Measurements from ENCODE around the gene EFCAB12.
"Not testable (repeated sequence)": the region's sequence is repeated elsewhere in the genome, so short reads cannot be mapped to it uniquely, and the experiment has no call there.

The EFCAB12 gene

DNA sequence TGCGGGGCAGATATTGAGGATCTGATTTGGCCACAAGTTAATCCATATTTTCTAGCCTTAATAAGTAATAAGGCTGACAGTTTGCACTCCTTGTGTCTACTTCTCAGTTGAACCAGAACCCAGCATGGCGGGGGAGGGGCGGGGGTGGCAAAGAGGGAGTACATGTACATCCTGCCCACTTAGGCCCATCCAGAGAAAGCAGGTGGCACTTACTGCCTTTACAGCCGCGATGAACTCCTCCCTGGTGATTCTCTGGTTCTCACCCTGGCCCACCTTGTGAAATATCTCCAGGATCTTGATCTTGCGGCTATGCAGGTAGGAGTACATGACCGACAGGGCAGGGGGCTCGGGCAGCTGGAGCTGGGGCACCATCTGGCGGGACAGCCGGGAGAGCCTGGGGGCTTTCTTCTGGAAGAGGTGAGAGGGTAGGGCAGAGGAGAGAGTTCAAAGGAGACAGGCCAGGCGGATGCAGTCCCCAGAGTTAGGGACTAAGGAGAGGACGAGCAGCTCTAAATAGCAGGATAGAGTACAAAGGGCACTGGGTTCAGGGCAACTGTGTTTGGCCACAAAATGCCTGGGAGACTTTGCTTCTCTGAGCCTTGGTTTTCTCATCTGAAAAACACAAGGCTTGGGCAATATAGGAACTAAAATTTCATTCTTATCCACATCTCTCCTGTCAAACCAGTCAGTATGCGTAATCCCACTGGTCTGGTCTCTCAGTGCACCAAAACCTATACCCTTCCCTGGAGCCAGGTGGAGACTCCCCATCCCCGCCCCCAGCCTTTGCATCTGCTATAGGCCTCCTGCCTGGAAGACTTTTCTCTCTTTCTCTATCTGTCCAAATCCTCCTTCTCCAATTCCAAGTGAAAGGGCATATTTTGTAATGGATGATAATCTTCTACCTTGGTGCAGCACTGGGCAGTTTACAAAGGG lies 10.1 kb downstream of the EFCAB12 start:
- DNase-seq: no peak

DNA sequence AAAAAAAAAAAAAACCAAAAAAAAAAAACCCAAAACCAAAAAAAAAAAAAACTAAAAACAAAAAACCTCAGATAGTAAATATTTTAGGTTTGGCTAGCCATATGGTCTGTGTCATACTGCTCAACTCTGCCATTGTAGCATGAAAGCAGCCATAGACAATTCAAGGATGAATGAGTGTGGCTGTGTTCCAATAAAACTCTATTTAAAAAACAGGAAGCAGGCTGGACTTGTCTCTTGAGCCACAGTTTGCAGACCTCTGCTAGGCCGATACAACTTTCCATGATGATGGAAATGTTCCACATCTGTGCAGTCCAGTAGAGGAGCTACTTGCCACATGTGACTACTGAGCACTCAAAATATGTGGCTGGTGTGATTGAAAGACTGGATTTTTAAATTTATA lies 11.1 kb downstream of the EFCAB12 start:
- no peak for DNase-seq

DNA sequence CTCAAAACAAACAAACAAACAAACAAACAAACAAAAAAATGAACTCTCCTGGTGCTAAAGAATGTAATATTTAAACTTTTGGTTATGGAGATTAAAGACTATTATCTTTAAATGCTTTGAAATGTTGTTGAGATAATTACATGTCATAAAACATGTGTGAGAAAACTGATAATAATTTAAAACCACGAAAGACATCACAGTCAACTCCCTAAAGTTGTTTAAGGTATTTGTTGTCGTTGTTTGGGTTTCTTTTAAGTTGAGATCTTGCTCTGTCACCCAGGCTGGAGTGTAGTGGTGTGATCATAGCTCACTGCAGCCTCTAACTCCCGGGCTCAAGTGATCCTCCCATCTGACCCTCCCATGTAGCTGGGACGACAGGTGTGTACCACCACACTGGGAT lies 12.0 kb downstream of the EFCAB12 start:
- DNase-seq: no peak

DNA sequence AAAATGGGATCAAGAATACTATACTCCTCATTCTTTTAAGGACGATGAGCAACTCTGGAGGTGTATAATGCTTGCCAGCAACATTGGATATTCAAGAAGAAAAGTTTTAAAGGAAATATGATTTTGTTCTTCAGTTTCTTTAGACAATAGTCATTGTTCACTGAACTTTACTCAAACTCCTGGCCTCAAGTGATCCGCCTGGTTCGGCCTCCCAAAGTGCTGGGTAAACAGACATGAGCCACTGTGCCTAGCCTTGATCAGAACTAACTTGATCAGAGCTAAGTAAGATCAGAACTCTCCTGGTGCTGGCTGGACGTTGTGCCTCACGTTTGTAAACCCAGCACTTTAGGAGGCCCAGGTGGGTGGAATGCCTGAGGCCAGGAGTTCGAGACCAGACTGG lies 12.6 kb downstream of the EFCAB12 start:
- DNase-seq: no peak

DNA sequence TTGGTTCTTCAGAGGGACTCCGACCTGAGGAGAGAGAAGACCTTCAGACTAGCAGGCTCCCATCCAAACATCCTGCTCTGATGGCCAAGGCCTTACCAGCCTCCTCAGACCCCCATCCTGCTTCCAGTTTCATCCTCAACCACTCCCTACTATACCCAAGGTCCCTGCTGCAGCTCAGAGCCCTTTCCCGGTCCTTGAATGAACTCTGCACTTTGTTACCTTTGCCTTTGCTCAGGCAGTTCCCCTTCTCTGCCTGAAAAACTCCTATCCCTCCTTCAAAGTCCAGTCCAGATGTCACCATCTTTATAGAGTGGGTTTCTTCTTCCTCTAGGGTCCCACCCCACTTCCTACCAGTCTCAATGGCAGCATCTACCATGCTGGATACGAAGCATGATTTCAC lies 13.1 kb downstream of the EFCAB12 start:
- DNase-seq: no peak

DNA sequence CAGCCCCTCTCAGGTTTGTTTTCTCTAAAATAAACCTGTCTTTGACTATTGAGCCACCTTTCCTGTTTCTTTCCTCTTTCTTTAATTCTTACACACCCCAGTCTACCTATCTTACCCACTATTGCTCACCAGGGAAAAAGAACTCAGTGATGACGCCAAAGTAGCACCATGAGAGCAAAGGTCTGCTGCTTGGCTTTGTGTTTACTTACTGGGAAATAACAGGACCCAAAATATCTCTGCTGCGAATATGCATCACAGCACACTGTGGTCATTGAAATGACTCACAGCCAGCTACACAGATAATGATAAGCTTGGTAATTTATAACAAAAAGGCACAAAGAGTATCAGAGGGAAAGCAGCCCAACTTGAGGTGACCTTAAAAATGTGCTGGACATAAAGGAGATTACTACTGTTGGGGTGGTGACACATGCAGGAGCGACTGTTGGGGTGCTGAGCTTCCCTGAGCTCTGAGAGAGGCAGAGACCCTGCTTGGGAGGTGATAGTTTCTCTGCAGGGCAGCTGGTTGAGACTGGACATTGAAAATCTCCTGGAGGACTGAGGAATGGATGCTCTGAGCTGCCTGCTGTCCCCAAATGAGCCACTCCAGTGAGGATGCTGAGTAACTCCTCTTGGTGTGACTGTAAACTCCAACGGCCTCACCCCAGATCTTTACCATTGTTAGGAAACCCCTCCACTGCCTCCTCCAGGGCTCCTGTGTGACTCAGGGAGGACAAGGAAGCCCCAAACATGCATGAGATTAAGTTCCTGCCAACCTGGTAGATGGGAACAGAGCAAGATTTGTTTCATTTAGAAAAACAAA lies 14.5 kb downstream of the EFCAB12 start:
- no peak for DNase-seq

DNA sequence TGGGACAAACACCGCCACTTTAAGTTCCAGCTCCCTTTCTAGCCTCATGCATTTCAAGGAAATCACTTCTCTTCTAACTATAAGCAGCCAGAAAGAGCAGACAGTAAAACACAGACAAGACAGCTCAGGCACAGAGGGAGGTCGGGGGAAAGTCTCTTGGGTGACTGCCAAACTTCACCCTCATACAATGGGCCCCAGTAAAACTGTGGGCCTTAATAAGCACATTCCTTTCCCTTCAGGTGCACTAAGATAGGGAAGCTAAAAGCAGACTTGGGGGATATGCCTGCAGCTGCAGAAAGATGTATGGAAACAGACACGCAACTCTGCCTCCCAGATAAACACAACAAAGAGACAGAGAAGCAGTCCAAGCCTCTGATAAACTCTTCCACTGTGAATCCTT lies 15.2 kb downstream of the EFCAB12 start:
- not testable (repeated sequence) for DNase-seq

DNA sequence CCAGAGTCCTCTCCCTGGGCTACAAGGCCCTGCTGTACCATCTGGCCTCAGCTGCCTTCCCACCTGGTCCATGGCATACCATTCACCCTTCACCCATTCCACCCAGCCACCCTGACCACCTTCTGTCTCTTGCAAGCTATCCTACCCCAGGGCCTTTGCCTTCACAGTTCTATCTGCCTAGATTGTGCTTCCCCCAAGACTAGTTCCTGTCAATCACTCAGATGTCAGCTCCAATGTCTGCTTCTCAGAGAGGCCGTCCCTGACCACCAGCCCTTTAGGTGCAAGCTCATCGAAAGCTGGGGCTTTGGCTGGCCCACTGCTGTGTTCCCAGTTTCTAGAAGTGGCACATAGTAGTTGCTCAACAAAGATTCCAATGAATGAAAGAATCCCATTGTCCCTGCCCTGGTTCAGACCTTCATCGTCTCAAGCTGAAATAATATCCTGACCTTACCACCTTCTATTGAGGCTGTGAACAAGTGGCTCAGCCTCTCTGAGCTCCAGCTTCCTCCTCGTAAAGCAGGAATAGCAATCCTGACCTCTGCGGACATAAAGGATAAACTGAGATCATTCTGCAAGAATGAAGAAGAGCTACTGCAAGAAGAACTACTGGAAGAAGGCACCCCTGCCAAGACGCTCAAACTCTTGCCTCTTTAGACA lies 15.8 kb downstream of the EFCAB12 start:
- DNase-seq: no peak

DNA sequence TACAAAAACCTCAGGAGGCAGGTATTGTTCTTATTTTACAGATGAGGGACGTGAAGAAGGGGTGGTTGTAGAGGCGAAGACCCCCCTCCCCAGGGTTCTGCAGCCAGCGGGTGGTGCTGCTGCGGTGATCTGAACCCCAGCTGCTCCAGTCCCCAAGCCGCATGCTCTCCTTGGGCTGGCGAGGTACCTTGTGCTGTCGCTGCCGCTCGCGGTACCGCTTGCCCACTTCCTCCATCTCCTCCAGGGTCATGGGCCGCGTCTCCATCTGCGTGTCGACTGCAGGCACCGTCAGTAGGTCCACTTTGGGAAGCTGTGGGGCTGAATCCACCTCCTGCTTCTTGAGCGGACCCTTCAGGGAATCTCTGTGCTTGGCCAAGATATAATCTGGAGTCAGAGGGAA lies 17.5 kb downstream of the EFCAB12 start:
- DNase-seq: no peak

DNA sequence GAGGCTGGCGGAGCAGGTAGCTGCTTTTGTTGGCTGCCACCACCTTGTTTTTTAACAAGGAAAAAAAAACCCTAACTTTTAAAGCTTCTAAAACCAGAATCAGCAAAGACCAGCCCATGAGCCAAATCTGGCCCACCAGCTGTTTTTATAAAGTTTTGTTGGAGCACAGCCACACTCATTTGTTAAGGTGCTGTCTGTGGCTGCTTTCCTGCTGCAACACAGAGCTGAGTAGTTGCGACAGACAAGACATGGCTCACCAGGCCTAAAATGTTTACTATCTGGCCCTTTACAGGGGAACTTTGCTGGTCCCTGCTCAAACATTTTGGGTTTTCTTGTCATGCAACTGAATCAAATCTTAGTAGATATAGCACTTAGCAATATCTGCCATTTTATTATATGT lies 18.9 kb downstream of the EFCAB12 start:
- no peak for DNase-seq

DNA sequence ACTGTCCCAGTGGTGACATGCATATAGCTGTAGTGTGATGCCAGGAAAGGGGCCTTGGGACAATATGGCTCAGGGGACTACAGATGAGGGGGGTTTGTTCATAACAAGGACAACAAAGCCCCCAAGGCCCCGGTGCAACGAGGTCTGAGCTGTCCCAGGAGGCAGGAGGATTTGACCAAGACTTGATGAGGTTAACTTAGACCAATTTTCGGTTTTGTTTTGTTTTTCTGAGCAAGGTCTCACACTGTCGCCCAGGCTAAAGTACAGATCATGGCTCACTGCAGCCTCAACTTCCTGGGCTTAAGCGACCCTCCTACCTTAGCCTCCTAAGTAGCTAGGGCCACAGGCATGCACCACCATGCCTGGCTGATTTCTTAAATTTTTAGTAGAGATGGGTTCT lies 23.8 kb downstream of the EFCAB12 start:
- DNase-seq: no peak

DNA sequence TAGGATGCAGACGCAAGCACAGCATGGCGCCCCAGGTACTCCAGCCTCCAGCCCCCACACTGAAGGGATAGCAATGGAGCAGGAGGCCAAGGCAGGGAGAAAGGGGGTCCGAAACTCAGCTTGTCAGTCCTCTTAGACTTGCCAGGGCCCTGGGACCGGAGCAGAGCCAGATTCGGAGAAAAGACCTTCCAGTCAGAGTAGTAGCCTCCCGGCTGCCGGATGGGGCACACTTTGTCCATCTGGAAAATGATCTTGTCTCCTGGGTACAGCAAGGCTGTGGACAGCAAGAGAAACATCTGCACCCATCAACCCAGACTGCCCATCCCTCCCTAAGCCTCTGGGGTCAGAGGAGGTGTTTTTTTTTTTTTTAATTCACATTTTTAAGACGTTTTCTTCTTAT lies 24.3 kb downstream of the EFCAB12 start:
- DNase-seq: no peak

DNA sequence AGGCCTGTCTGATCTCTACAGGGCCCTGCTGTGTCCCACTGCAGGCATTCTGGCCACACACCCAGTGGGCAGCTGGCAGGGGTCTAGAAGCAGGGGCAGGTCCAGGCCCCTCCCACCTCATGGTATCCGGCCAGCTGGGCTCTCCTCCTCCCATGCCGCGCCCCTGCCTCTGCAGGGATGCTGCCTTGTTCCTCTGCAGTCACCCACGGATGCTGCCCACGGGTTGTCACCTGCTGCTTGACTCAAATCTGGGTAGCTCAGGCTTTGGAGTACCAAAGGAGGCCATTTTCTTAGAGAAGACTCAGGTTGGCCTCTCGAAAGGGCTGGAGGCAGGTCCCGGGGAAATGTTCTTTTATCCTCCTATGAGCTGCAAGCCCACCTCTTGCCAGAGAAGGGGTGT lies 25.0 kb downstream of the EFCAB12 start:
- no peak for DNase-seq

DNA sequence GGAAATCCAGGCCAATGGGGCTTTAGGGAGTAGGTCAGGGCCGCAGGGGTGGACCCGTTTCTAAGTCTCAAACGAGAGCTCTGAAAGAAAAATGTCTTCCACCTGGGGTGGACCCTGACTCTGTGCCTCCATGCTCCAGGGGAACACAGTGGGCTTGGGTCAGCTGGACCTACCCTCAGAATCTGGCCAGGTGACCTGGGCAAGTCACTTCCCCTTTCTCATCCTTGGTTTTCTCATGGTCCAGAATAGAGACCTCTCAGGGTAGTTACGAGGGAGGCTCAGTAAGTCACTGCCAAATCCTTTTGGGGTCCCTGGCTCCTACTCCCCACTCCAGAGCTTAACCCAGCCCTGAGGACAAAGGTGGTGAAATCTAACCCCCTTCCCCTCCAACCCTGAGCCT lies 25.8 kb downstream of the EFCAB12 start:
- DNase-seq: no peak

DNA sequence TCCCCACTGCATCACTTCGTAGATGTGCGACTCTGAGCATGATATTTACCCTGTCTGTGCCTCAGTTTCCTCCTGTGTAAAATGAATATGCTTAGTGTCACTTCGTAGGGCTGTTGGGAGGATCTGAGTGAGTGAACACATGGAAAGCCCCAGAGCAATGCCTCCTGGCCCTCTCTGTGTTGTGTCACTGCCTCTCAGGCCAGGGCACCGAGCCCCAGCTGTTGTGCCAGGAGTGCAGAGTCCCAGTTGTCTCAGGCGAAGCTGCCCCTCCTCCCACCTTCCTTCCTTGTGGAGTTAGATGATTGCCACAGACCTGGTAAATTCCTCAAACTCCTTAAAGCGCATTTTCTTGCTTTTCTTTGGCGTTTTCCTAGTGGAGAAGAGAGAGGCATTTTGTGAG lies 26.2 kb downstream of the EFCAB12 start:
- no peak for DNase-seq

DNA sequence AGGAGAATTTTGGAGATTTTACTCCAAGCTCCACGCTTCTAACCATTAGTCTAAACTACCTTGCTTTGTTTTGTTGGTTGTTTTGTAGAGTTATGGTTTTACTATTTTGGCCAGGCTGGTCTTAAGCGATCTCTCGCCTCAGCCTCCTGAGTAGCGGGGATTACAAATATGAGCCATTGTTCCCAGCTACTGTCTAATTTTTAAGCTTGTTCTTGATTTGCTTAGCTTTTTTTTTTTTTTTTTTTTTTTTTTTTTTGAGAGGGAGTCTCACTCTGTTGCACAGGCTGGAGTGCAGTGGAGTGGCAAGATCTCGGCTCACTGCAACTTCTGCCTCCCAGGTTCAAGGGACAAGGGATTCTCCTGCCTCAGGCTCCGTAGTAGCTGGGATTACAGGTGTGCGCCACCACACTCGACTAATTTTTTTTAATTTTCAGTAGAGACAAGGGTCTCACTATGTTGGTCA lies 28.5 kb downstream of the EFCAB12 start:
- DNase-seq: no peak

DNA sequence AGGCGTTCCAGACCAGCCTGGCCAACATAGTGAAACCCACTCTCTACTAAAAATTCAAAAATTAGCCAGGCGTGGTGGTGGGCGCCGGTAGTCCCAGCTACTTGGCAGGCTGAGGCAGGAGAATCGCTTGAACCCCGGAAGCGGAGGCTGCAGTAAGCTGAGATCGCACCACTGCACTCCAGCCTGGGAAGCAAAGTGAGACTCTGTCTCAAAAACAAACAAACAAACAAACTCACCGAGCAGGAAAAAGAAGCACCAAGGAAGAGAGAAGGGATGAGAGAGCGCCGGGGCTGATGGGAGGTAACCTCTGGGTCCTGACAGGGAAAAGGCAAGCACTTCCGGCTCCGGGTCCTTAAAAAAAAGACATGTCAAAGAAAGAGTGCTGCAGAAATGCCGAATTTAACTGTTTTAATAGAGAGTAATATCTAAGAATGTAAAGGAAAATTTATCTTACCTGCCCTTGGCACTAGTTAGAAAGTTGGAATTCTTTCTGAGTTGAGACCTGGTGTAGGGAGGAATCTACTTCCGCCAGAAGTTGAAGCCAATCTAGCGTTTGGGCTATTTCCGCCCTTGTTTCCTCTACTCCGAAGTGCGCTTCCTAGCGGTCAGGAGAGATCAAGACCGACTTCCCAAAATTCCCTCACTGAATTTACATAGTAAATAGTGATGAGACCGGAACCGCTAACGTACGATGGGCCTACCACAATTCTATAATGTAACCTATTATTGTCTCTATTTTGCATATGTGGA lies 29.1 kb downstream of the EFCAB12 start:
- peak; percentile 83 for DNase-seq

DNA sequence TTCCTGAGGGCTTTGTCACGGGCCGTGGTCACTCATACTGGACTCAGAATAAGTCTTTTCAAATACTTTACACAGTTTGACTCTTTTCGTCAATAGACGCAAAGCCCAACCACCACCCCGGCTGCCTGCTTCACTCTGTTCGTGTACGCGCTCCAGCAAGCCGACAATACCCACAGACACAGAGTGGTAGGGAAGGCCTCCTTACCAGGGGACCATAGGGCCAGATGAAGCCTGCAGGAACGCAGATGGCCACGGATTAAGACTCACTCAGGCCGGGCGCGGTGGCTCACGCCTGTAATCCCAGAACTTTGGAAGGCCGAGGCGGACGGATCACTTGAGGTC lies 29.7 kb downstream of the EFCAB12 start:
- DNase-seq: no peak

DNA sequence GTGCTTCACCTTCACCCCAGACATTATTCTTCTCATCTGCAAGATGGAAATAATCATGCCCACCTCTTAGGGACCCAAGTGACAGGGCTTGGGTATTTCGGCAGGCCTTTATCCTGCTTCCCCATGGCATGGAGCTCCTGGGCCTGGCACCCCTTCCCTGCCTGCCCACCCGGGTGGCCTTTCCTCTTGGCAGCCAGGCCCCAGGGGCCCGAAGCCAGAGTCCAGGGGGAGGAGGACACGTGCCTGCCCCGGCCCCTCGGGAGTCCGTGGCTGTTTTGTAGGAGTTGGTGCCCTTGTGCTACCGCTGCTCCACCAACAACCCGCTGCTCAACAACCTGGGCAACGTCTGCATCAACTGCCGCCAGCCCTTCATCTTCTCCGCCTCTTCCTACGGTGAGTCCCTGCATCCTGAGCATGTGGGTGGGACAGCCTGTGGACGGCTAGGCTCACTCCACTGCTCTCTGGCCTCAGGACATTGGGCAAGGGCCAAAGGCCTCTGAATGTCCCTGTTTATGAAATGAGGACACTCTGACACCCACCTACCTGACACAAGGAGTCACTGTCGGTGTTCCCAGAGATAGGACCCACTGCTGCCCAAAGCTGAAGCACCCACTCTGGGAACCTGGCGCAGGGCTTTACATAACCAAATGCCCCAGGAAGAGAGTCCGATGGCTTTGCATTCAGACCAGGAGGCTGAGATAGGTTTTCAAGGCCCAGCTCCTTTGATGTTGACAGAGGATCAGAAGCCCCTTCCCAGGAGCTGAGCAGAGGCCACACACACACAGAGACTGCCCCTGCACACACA lies 34.5 kb downstream of the EFCAB12 start:
- not testable (repeated sequence) for DNase-seq

DNA sequence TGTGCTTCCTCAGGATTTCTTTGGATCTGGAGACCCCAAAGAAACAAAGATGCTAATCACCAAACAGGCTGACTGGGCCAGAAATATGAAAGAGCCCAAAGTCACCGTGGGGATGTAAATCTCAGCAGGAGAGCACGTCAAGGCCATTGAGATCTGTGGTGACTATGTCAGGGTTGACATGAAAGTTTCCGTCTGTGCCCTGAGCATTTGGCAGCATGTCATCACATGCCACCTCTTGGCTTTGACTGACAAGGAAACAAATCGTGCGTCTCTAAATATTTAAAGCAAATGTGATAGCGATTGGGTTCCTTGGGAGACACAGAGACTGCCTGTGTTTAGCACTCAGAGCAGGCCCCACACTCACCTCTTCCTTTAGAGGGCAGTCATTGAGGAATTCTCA lies 35.2 kb downstream of the EFCAB12 start:
- no peak for DNase-seq

DNA sequence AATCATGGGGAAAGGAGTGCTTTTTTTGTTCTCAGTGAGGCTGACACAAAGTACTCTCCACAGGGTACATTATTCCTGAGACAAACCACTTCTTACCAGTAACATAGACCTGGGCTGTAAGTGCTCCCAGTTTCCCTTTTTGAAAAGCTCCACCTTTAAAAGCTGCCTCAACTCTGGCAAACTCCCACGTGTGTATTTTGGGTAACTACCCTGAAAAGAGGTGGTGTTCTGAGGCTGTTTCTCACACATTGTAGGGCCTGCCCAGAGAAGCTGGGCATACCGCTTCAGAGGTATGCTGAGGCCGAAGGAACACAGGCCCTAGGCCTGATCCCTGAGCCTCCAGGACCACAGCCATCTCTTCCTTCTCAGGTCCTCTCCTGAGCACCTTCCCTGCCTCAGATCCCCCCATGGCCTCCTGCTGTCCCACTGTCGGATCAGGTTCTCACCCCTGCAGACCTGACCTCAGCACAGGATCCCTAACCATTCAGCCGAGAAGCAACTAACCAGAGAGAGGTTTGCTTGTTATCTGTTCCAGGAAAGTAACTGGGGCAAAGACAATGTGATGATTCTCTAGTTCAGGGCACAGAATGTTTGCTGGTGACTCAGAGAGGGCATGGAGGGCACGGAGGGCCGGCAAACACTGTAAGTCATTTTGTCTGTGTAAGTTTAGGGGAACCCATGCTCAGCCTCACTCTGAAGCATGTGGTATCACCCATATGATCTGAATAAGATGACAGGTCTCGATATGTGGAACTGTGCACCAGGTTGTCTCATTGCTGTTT lies 36.1 kb downstream of the EFCAB12 start:
- not testable (repeated sequence) for DNase-seq

Data from activated CD8-positive, alpha-beta memory T cell treated with anti-CD3 and anti-CD28 coated beads for 24 hours (primary cell).